ENCODE results near the gene FAM81B.
"Not testable (repeated sequence)": the region's sequence is repeated elsewhere in the genome, so short reads cannot be mapped to it uniquely, and the experiment has no call there.

The FAM81B gene

GRCh38 chr5:95390812-95391492 lies at the start of gene FAM81B:
Gene FAM81B (plus strand): TSS chr5:95391366. CDS start chr5:95391390, 24 bp downstream.
- H3K27me3 ChIP-seq (ENCODE audit: control insufficient read depth, insufficient read depth, low read length) = no peaks in the 10 kb centered on the region
- no peaks in the 10 kb centered on the region for H3K36me3 ChIP-seq (ENCODE audit: control insufficient read depth, insufficient read depth, low read length)
- no peaks in the 10 kb centered on the region for H3K9me3 ChIP-seq (ENCODE audit: control insufficient read depth, low read length)
- no peak within 1 kb of the TSS for H3K9ac ChIP-seq (ENCODE audit: low read length)
- no peak within 1 kb of the TSS for H3K4me3 ChIP-seq (ENCODE audit: low read length)
- no peaks in the 10 kb centered on the region for H3K4me1 ChIP-seq (ENCODE audit: control insufficient read depth, insufficient read depth, low read length)

DNA sequence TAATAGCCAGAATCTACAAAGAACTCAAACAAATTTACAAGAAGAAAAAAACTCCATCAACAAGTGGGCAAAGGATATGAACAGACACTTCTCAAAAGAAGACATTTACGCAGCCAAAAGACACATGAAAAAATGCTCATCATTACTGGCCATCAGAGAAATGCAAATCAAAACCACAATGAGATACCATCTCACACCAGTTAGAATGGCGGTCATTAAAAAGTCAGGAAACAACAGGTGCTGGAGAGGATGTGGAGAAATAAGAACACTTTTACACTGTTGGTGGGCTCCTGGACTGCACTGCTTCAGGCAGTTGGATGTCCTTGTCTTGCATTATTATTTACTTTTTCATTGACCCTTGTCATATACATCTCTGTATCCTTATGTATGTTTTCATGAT lies 49.7 kb upstream of the FAM81B start:
- H3K9ac ChIP-seq (ENCODE audit: low read length); H3K4me1 ChIP-seq (ENCODE audit: control insufficient read depth, insufficient read depth, low read length); H3K9me3 ChIP-seq (ENCODE audit: control insufficient read depth, low read length): not testable (repeated sequence)

DNA sequence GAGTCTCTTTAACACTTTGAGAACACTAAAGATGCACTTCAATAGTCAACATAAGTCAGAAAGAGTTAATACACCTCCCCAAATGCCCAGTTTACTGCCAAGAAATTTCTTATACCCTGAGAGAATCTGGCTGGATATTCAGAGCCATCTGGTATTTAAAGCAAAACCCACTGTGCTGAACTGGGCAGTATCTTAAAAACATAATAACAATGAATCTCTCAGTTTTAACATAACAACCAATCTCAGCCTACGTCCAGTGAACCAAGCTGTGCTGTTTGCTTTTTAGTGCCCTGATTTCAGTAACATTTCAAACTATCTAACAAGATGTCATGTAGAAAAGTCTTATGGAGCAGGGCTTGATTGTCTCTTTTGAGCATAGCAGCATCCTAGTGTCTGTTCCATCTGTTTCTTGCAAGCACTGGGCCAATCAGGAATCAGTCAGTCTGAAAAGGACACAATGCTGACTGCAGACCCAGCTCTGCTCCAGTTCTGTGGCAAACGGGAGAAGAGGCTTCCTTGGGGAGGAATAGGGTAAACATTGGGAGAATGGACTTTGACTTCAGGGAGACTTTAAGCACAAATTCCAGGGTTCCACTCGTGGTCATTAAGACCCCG lies 43.6 kb upstream of the FAM81B start:
- Histone ChIP-seq H3K36me3 (ENCODE audit: control insufficient read depth, insufficient read depth, low read length) (no peaks in the 10 kb centered on the region), H3K4me3 (ENCODE audit: low read length) (no peak overlapping the region), H3K27me3 (ENCODE audit: control insufficient read depth, insufficient read depth, low read length) (no peaks in the 10 kb centered on the region), H3K9me3 (ENCODE audit: control insufficient read depth, low read length) (no peaks in the 10 kb centered on the region), H3K4me1 (ENCODE audit: control insufficient read depth, insufficient read depth, low read length) (no peaks in the 10 kb centered on the region), H3K9ac (ENCODE audit: low read length) (no peak overlapping the region)

More for the DNA sequence above, 49.7 kb upstream of the FAM81B start:
- not testable (repeated sequence) for H3K27me3 ChIP-seq (ENCODE audit: control insufficient read depth, insufficient read depth, low read length); H3K4me3 ChIP-seq (ENCODE audit: low read length); H3K36me3 ChIP-seq (ENCODE audit: control insufficient read depth, insufficient read depth, low read length)

DNA sequence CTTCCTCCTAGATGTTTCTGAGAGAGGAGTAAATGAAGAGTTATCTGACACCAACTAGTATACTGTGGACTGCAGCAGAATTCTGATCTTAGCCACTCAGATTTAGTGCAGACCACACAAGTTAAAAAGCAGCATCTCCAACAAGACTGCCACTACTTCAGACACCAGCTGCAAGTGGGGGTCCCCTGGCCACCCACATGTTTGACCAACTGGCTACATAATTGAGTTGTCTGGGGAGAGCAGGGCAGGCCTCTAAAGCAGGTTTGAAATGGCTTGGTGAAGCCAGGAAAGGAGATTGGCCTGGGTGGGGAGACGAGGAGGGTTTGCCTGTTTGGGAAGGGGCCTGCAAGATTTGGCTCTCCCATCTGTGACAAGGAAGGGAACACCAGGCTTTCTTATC lies 40.5 kb upstream of the FAM81B start:
- Histone ChIP-seq H3K4me1 (ENCODE audit: control insufficient read depth, insufficient read depth, low read length) (no peaks in the 10 kb centered on the region), H3K27me3 (ENCODE audit: control insufficient read depth, insufficient read depth, low read length) (no peaks in the 10 kb centered on the region), H3K9me3 (ENCODE audit: control insufficient read depth, low read length) (no peaks in the 10 kb centered on the region), H3K4me3 (ENCODE audit: low read length) (no peak overlapping the region), H3K36me3 (ENCODE audit: control insufficient read depth, insufficient read depth, low read length) (no peaks in the 10 kb centered on the region), H3K9ac (ENCODE audit: low read length) (no peak overlapping the region)

DNA sequence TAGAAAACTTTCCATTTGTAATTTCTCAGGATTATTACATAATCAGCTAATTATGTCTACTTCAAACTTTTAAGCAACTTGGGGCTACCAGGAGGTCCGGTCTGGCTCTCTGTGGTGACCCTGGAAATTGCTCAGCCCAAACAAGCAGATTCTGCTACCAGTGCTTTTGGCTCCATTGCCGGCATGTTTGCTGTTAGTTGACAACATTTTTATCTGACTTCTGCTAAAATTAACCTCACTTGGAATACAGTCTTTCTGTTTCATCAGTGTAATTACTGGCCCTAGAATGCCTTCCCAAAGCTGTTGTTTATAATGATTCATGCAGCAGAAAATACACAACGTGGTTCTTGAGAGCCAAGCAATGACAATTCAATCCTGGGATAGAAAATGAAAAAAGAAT lies 38.5 kb upstream of the FAM81B start:
- H3K9ac ChIP-seq (ENCODE audit: low read length) = no peak overlapping the region
- no peaks in the 10 kb centered on the region for H3K36me3 ChIP-seq (ENCODE audit: control insufficient read depth, insufficient read depth, low read length)
- H3K9me3 ChIP-seq (ENCODE audit: control insufficient read depth, low read length) = no peaks in the 10 kb centered on the region
- no peak overlapping the region for H3K4me3 ChIP-seq (ENCODE audit: low read length)
- no peaks in the 10 kb centered on the region for H3K4me1 ChIP-seq (ENCODE audit: control insufficient read depth, insufficient read depth, low read length)
- no peaks in the 10 kb centered on the region for H3K27me3 ChIP-seq (ENCODE audit: control insufficient read depth, insufficient read depth, low read length)

- no peaks in the 10 kb centered on the region for H3K9me3 ChIP-seq (ENCODE audit: control insufficient read depth, low read length)
- no peaks in the 10 kb centered on the region for H3K36me3 ChIP-seq (ENCODE audit: control insufficient read depth, insufficient read depth, low read length)
Measured at GRCh38 chr5:95358320-95358719, 32.8 kb upstream of the FAM81B start.

GRCh38 chr5:95358848-95359247 lies 32.3 kb upstream of the FAM81B start:
- Histone ChIP-seq H3K9ac (ENCODE audit: low read length) (no peak overlapping the region), H3K36me3 (ENCODE audit: control insufficient read depth, insufficient read depth, low read length) (no peaks in the 10 kb centered on the region), H3K4me1 (ENCODE audit: control insufficient read depth, insufficient read depth, low read length) (no peaks in the 10 kb centered on the region), H3K27me3 (ENCODE audit: control insufficient read depth, insufficient read depth, low read length) (no peaks in the 10 kb centered on the region), H3K9me3 (ENCODE audit: control insufficient read depth, low read length) (no peaks in the 10 kb centered on the region), H3K4me3 (ENCODE audit: low read length) (no peak overlapping the region)

More at GRCh38 chr5:95358320-95358719, 32.8 kb upstream of the FAM81B start:
- no peaks in the 10 kb centered on the region for H3K4me1 ChIP-seq (ENCODE audit: control insufficient read depth, insufficient read depth, low read length)
- H3K4me3 ChIP-seq (ENCODE audit: low read length) = no peak overlapping the region
- H3K27me3 ChIP-seq (ENCODE audit: control insufficient read depth, insufficient read depth, low read length) = no peaks in the 10 kb centered on the region
- no peak overlapping the region for H3K9ac ChIP-seq (ENCODE audit: low read length)

GRCh38 chr5:95360667-95361066 lies 30.5 kb upstream of the FAM81B start:
- not testable (repeated sequence) for H3K27me3 ChIP-seq (ENCODE audit: control insufficient read depth, insufficient read depth, low read length); H3K9me3 ChIP-seq (ENCODE audit: control insufficient read depth, low read length); H3K4me1 ChIP-seq (ENCODE audit: control insufficient read depth, insufficient read depth, low read length); H3K36me3 ChIP-seq (ENCODE audit: control insufficient read depth, insufficient read depth, low read length); H3K9ac ChIP-seq (ENCODE audit: low read length); H3K4me3 ChIP-seq (ENCODE audit: low read length)

- Histone ChIP-seq H3K9me3 (ENCODE audit: control insufficient read depth, low read length) (no peaks in the 10 kb centered on the region), H3K4me1 (ENCODE audit: control insufficient read depth, insufficient read depth, low read length) (no peaks in the 10 kb centered on the region), H3K36me3 (ENCODE audit: control insufficient read depth, insufficient read depth, low read length) (no peaks in the 10 kb centered on the region), H3K9ac (ENCODE audit: low read length) (no peak overlapping the region), H3K4me3 (ENCODE audit: low read length) (no peak overlapping the region), H3K27me3 (ENCODE audit: control insufficient read depth, insufficient read depth, low read length) (no peaks in the 10 kb centered on the region)
Measured at GRCh38 chr5:95365302-95366095, 25.7 kb upstream of the FAM81B start.

- H3K9me3 ChIP-seq (ENCODE audit: control insufficient read depth, low read length) = no peaks in the 10 kb centered on the region
- H3K9ac ChIP-seq (ENCODE audit: low read length) = no peak overlapping the region
- H3K27me3 ChIP-seq (ENCODE audit: control insufficient read depth, insufficient read depth, low read length) = no peaks in the 10 kb centered on the region
- H3K36me3 ChIP-seq (ENCODE audit: control insufficient read depth, insufficient read depth, low read length) = no peaks in the 10 kb centered on the region
- H3K4me1 ChIP-seq (ENCODE audit: control insufficient read depth, insufficient read depth, low read length) = no peaks in the 10 kb centered on the region
- no peak overlapping the region for H3K4me3 ChIP-seq (ENCODE audit: low read length)
Measured at GRCh38 chr5:95369782-95370181, 21.4 kb upstream of the FAM81B start.

DNA sequence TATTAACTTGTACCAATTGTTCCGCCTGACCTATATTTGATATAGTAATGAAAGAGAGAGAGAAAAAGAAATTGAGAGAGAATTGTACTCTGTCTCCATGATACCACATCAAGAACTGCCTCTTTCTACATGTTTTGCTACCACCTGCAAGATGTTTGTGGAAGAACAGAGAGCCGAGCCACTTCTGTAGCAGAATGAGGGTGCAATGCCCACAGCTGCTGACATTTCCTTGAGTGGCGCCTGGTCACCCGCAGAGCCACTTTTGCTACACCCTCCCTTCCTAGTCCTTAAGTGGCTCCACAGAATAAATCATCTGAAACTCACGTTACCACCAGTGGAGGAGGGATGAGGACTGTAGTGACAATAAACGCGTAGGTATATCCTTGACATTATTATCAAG lies 17.1 kb upstream of the FAM81B start:
- H3K36me3 ChIP-seq (ENCODE audit: control insufficient read depth, insufficient read depth, low read length) = no peaks in the 10 kb centered on the region
- no peak overlapping the region for H3K4me3 ChIP-seq (ENCODE audit: low read length)
- H3K9me3 ChIP-seq (ENCODE audit: control insufficient read depth, low read length) = no peaks in the 10 kb centered on the region
- H3K27me3 ChIP-seq (ENCODE audit: control insufficient read depth, insufficient read depth, low read length) = no peaks in the 10 kb centered on the region
- H3K4me1 ChIP-seq (ENCODE audit: control insufficient read depth, insufficient read depth, low read length) = no peaks in the 10 kb centered on the region
- H3K9ac ChIP-seq (ENCODE audit: low read length) = no peak overlapping the region

- Histone ChIP-seq H3K4me1 (ENCODE audit: control insufficient read depth, insufficient read depth, low read length) (no peaks in the 10 kb centered on the region), H3K9ac (ENCODE audit: low read length) (no peak overlapping the region), H3K9me3 (ENCODE audit: control insufficient read depth, low read length) (no peaks in the 10 kb centered on the region), H3K4me3 (ENCODE audit: low read length) (no peak overlapping the region), H3K27me3 (ENCODE audit: control insufficient read depth, insufficient read depth, low read length) (no peaks in the 10 kb centered on the region), H3K36me3 (ENCODE audit: control insufficient read depth, insufficient read depth, low read length) (no peaks in the 10 kb centered on the region)
Measured at GRCh38 chr5:95375591-95375990, 15.6 kb upstream of the FAM81B start.

Measured in mucosa of stomach (tissue), 1 donor.